GM23338 (cell line): ENCODE data around the gene TBC1D9B. TPM values are rescaled to one million over a fixed set of nuclear protein-coding genes. Genes with fewer than 3 reads are reported as not detected.
A peak's percentile ranks its signal among the peaks of the same experiment; 100 is the strongest.

Experiments used
- ATAC-seq: fragments of 200-7000 bp; cut with Tn5 transposase; 3 replicates; pipeline ENCODE4 v1.9.1; 2020
- DNase-seq: peaks from one replicate; pipeline ENCODE4 v3.0.0-alpha.2; 2015; ENCODE audit warnings: low spot score
- H2AFZ ChIP-seq: fragments of 200-600 bp; sonication (generic); 2 replicates; pipeline ENCODE4 v1.8.0; 2016; ENCODE audit warnings: antibody characterized with exemption, mild to moderate bottlenecking, moderate library complexity
- H3F3A ChIP-seq: fragments of 200-600 bp; sonication (generic); replicated peaks from 2 replicates; pipeline ENCODE4 v1.8.0; 2017; ENCODE audit warnings: antibody characterized with exemption, mixed run types, low read depth
- H3K27ac ChIP-seq: fragments of 200-600 bp; sonication (generic); 2 replicates; pipeline ENCODE4 v1.6.1; 2016; ENCODE audit warnings: low read depth
- H3K27me3 ChIP-seq: fragments of 200-600 bp; sonication (generic); 2 replicates; pipeline ENCODE4 v1.8.0; 2016; ENCODE audit warnings: mild to moderate bottlenecking, mixed run types, moderate library complexity; ENCODE audit not compliant: insufficient read depth
- H3K36me3 ChIP-seq: fragments of 200-600 bp; sonication (generic); 2 replicates; pipeline ENCODE4 v1.8.0; 2016; ENCODE audit warnings: mild to moderate bottlenecking; ENCODE audit not compliant: insufficient read depth
- H3K4me1 ChIP-seq: fragments of 200-600 bp; sonication (generic); 2 replicates; pipeline ENCODE4 v1.8.0; 2016; ENCODE audit warnings: mild to moderate bottlenecking, moderate library complexity; ENCODE audit not compliant: insufficient read depth
- H3K4me2 ChIP-seq: fragments of 200-600 bp; sonication (generic); 2 replicates; pipeline ENCODE4 v1.7.1; 2017; ENCODE audit warnings: mixed run types
- H3K4me3 ChIP-seq: fragments of 200-600 bp; sonication (generic); 2 replicates; pipeline ENCODE4 v1.6.1; 2016; ENCODE audit warnings: mixed run types
- H3K79me2 ChIP-seq: fragments of 200-600 bp; sonication (generic); replicated peaks from 2 replicates; pipeline ENCODE4 v1.8.0; 2017; ENCODE audit warnings: mild to moderate bottlenecking; ENCODE audit not compliant: insufficient read depth
- H3K9me2 ChIP-seq: fragments of 200-600 bp; sonication (generic); 2 replicates; pipeline ENCODE4 v1.8.0; 2017; ENCODE audit not compliant: insufficient read depth
- H4K20me1 ChIP-seq: fragments of 200-600 bp; sonication (generic); replicated peaks from 2 replicates; pipeline ENCODE4 v1.8.0; 2017; ENCODE audit warnings: mild to moderate bottlenecking; ENCODE audit not compliant: insufficient read depth
- H3K27ac Mint-ChIP-seq: 2 replicates; pipeline ENCODE4 v1.8.0; 2020; ENCODE audit warnings: inconsistent platforms, mild to moderate bottlenecking, moderate library complexity, mixed read lengths
- H3K27me3 Mint-ChIP-seq: 3 replicates; pipeline ENCODE4 v1.8.0; 2022; ENCODE audit warnings: low read depth, mild to moderate bottlenecking, moderate library complexity, mixed read lengths, inconsistent platforms; ENCODE audit not compliant: insufficient read depth, poor library complexity
- H3K36me3 Mint-ChIP-seq: 3 replicates; pipeline ENCODE4 v1.8.0; 2021; ENCODE audit warnings: low read depth, mild to moderate bottlenecking, inconsistent platforms, moderate library complexity, mixed read lengths
- H3K4me1 Mint-ChIP-seq: 3 replicates; pipeline ENCODE4 v1.8.0; 2020; ENCODE audit warnings: mild to moderate bottlenecking, inconsistent platforms, mixed read lengths
- H3K4me3 Mint-ChIP-seq: 3 replicates; pipeline ENCODE4 v1.8.0; 2021; ENCODE audit warnings: moderate library complexity, mild to moderate bottlenecking, inconsistent platforms, mixed read lengths
- H3K9me3 Mint-ChIP-seq: 3 replicates; pipeline ENCODE4 v1.8.0; 2020; ENCODE audit warnings: moderate library complexity, mild to moderate bottlenecking, inconsistent platforms, mixed read lengths
- CREB1 ChIP-seq: fragments of 250-450 bp; sonication (Bioruptor Pico); IDR thresholded peaks from 2 replicates; pipeline ENCODE4 v1.5.0; 2020; ENCODE audit warnings: low read depth, mild to moderate bottlenecking, moderate library complexity
- EZH2 ChIP-seq: fragments of 200-600 bp; sonication (generic); IDR thresholded peaks from one replicate; pipeline ENCODE4 v1.8.0; 2017; ENCODE audit warnings: antibody characterized with exemption, mild to moderate bottlenecking, low read depth; ENCODE audit not compliant: unreplicated experiment
- EZH2phosphoT487 ChIP-seq: fragments of 200-600 bp; sonication (generic); IDR thresholded peaks from one replicate; pipeline ENCODE4 v1.8.1; 2018; ENCODE audit warnings: antibody characterized with exemption; ENCODE audit not compliant: unreplicated experiment
- JUNB ChIP-seq: IDR thresholded peaks from one replicate; pipeline ENCODE4 v1.6.1; 2016; ENCODE audit warnings: antibody characterized with exemption; ENCODE audit not compliant: unreplicated experiment
- NANOG ChIP-seq: IDR thresholded peaks from 2 replicates; pipeline ENCODE4 v1.6.1; 2016; ENCODE audit warnings: antibody characterized with exemption, borderline replicate concordance
- POLR2AphosphoS5 ChIP-seq: IDR thresholded peaks from 2 replicates; pipeline ENCODE4 v1.6.1; 2016; ENCODE audit warnings: antibody characterized with exemption, low read depth
- ZNF114 ChIP-seq: fragments of 250-450 bp; sonication (Bioruptor Pico); IDR thresholded peaks from 2 replicates; pipeline ENCODE4 v1.5.0; 2020; ENCODE audit warnings: mild to moderate bottlenecking, moderate library complexity
- ZNF331 ChIP-seq: fragments of 250-450 bp; sonication (Bioruptor Pico); IDR thresholded peaks from 2 replicates; pipeline ENCODE4 v1.5.0; 2020; ENCODE audit warnings: low read depth, mild to moderate bottlenecking, moderate library complexity
- polyA plus RNA-seq: library from polyadenylated mRNA; unstranded; fragments of >200 nt; fragmentation: Nextera tagmentation; extraction: Ambion mirVana; gene quantifications from 2 replicates; pipeline ENCODE4 v1.2.1, GENCODE V29; 2016
- total RNA-seq: library from RNA; depleted of rRNA; stranded (reverse); fragments of >200 nt; shearing (Covaris generic); gene quantifications from 2 replicates; pipeline ENCODE4 v1.2.3, GENCODE V29; 2014
- TF ChIP-seq, protein P1 (sequence below), 2 experiments: fragments of 200-600 bp in 1 of 2; sonication (generic) in 1 of 2; conservative IDR thresholded peaks; 2 replicates each; pipeline versions ENCODE4 v1.5.1 to v1.6.1; 2016 to 2017; ENCODE audit warnings: antibody characterized with exemption in 2 of 2, low read depth in 2 of 2, mild to moderate bottlenecking in 2 of 2, moderate library complexity in 1 of 2
- TF ChIP-seq, protein P2 (sequence below): IDR thresholded peaks from 2 replicates; pipeline ENCODE4 v1.6.1; 2016; ENCODE audit warnings: antibody characterized with exemption
- TF ChIP-seq, protein P3 (sequence below): IDR thresholded peaks from one replicate; pipeline ENCODE4 v1.6.1; 2018; ENCODE audit warnings: antibody characterized with exemption; ENCODE audit not compliant: unreplicated experiment

Gene TBC1D9B
- total and polyA plus RNA-seq, 2 experiments from 2014 or later = 19.0 to 38.0 TPM

DNA sequence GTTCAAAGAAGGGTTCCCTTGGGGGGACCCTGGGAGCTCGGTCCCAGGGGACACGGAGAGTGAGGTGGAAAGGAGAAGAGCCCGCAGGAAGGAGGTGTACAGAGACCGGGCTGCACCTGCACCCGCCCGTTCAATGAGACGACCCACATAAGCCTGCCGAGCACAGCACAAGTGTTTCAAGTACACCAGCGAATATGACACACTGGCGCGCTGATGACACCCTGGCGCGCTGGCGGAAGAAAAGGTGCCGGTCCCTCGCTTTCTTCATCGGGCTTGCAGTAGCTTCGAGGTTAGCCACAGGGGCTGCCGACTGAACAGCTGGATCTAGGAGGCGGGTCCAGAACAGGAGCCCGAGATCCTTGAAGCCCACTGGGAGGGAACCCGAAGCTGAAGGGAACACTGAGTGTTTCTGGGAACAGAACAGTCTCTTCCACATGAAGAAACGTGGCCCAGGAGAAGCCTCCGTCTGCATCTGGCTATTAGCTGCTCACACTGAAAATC is 1.4 kb downstream of the TBC1D9B start:
- Histone ChIP-seq H3K4me3 (peak overlapping the region; percentile 68), H3K79me2 (peaks cover 10% of the 10 kb centered on the region), H3K4me2 (peak overlapping the region; percentile 83), H3K4me1 (peaks cover 13% of the 10 kb centered on the region), H3K9me2 (no peaks in the 10 kb centered on the region), H3F3A (peaks cover 21% of the 10 kb centered on the region), H3K36me3 (no peaks in the 10 kb centered on the region), H2AFZ (no peak overlapping the region; the same call in 1 of the 2 replicates), H4K20me1 (peaks cover 3% of the 10 kb centered on the region; the same call in 1 of the 2 replicates), H3K27ac (no peak overlapping the region), H3K27me3 (no peaks in the 10 kb centered on the region)
- H3K36me3 Mint-ChIP-seq = peaks cover 19% of the 10 kb centered on the region
- H3K4me1 Mint-ChIP-seq = peaks cover 2% of the 10 kb centered on the region; the same call in 1 of the 3 replicates
- H3K27ac Mint-ChIP-seq = no peak overlapping the region
- no peaks in the 10 kb centered on the region for H3K9me3 Mint-ChIP-seq
- H3K27me3 Mint-ChIP-seq = peaks cover 16% of the 10 kb centered on the region
- peak; percentile 37 for DNase-seq
- TF ChIP-seq POLR2AphosphoS5 (no peak), ZNF331 (CRISPR knock-in tag) (no peak), JUNB (no peak), EZH2phosphoT487 (no peak)
- TF ChIP-seq, protein P1, sequence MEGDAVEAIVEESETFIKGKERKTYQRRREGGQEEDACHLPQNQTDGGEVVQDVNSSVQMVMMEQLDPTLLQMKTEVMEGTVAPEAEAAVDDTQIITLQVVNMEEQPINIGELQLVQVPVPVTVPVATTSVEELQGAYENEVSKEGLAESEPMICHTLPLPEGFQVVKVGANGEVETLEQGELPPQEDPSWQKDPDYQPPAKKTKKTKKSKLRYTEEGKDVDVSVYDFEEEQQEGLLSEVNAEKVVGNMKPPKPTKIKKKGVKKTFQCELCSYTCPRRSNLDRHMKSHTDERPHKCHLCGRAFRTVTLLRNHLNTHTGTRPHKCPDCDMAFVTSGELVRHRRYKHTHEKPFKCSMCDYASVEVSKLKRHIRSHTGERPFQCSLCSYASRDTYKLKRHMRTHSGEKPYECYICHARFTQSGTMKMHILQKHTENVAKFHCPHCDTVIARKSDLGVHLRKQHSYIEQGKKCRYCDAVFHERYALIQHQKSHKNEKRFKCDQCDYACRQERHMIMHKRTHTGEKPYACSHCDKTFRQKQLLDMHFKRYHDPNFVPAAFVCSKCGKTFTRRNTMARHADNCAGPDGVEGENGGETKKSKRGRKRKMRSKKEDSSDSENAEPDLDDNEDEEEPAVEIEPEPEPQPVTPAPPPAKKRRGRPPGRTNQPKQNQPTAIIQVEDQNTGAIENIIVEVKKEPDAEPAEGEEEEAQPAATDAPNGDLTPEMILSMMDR (conservative IDR thresholded peaks at IDR 0.05; ENCODE audit: low read depth in 2 of 2) = no peak
- TF ChIP-seq, protein P2, sequence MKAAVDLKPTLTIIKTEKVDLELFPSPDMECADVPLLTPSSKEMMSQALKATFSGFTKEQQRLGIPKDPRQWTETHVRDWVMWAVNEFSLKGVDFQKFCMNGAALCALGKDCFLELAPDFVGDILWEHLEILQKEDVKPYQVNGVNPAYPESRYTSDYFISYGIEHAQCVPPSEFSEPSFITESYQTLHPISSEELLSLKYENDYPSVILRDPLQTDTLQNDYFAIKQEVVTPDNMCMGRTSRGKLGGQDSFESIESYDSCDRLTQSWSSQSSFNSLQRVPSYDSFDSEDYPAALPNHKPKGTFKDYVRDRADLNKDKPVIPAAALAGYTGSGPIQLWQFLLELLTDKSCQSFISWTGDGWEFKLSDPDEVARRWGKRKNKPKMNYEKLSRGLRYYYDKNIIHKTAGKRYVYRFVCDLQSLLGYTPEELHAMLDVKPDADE = no peak
- peak overlapping the region; percentile 83 for H3K4me3 Mint-ChIP-seq
- peak; percentile 2; the same call in 1 of the 3 replicates for ATAC-seq

DNA sequence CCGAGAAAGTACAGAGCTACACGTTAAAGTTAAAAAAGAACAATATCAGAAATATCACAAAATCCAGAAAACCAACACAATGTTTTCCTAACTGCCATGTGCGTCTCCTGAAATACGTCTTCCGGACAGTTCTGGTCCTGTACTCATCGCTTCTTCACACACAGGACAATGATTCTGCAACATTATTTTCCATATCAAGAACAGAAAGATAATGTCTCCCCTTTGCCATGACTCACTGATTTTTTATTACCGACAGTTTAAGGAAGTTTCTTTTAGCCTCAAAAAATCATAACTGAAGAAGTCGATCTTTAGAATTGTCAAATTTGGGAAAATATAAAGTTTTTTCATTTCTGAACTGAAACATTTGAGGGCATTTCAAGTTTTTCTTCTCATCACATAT is 2.5 kb downstream of the TBC1D9B start:
- H3K36me3 ChIP-seq = no peaks in the 10 kb centered on the region
- DNase-seq (no peak), ATAC-seq (no peak)
- peaks cover 19% of the 10 kb centered on the region for H3K36me3 Mint-ChIP-seq
- H4K20me1 ChIP-seq = peaks cover 3% of the 10 kb centered on the region; the same call in 1 of the 2 replicates
- H3K27me3 Mint-ChIP-seq = peaks cover 16% of the 10 kb centered on the region
- no peak overlapping the region for H3K4me3 Mint-ChIP-seq
- no peaks in the 10 kb centered on the region for H3K9me2 ChIP-seq
- H3K4me2 ChIP-seq = no peak overlapping the region
- H3K9me3 Mint-ChIP-seq = no peaks in the 10 kb centered on the region
- no peak overlapping the region for H3K27ac ChIP-seq
- H3K79me2 ChIP-seq = peaks cover 10% of the 10 kb centered on the region
- no peak overlapping the region for H3K27ac Mint-ChIP-seq
- H3K4me3 ChIP-seq = no peak overlapping the region
- no peak overlapping the region for H2AFZ ChIP-seq
- H3K4me1 Mint-ChIP-seq = peaks cover 2% of the 10 kb centered on the region; the same call in 1 of the 3 replicates
- peaks cover 24% of the 10 kb centered on the region for H3F3A ChIP-seq
- H3K4me1 ChIP-seq = peaks cover 13% of the 10 kb centered on the region
- no peaks in the 10 kb centered on the region for H3K27me3 ChIP-seq
- TF ChIP-seq, protein P3, sequence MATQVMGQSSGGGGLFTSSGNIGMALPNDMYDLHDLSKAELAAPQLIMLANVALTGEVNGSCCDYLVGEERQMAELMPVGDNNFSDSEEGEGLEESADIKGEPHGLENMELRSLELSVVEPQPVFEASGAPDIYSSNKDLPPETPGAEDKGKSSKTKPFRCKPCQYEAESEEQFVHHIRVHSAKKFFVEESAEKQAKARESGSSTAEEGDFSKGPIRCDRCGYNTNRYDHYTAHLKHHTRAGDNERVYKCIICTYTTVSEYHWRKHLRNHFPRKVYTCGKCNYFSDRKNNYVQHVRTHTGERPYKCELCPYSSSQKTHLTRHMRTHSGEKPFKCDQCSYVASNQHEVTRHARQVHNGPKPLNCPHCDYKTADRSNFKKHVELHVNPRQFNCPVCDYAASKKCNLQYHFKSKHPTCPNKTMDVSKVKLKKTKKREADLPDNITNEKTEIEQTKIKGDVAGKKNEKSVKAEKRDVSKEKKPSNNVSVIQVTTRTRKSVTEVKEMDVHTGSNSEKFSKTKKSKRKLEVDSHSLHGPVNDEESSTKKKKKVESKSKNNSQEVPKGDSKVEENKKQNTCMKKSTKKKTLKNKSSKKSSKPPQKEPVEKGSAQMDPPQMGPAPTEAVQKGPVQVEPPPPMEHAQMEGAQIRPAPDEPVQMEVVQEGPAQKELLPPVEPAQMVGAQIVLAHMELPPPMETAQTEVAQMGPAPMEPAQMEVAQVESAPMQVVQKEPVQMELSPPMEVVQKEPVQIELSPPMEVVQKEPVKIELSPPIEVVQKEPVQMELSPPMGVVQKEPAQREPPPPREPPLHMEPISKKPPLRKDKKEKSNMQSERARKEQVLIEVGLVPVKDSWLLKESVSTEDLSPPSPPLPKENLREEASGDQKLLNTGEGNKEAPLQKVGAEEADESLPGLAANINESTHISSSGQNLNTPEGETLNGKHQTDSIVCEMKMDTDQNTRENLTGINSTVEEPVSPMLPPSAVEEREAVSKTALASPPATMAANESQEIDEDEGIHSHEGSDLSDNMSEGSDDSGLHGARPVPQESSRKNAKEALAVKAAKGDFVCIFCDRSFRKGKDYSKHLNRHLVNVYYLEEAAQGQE = no peak
- TF ChIP-seq CREB1 (CRISPR knock-in tag) (no peak), ZNF114 (CRISPR knock-in tag) (no peak), EZH2 (no peak), POLR2AphosphoS5 (no peak), JUNB (no peak), ZNF331 (CRISPR knock-in tag) (no peak), EZH2phosphoT487 (no peak), NANOG (no peak)
- TF ChIP-seq, protein P1 (conservative IDR thresholded peaks at IDR 0.05; ENCODE audit: low read depth in 2 of 2) = no peak
- TF ChIP-seq, protein P2 = no peak
